Body of pancreas (tissue), 4 donors: ENCODE data around the gene ATP4B.

Source experiments
- POLR2A ChIP-seq, 3 donors: fragments of 450-650 bp; IDR thresholded peaks; one replicate each; pipeline ENCODE4 v1.6.1; 2016; ENCODE audit warnings: antibody characterized with exemption in 3 of 3, mild to moderate bottlenecking in 2 of 3
- TF ChIP-seq, protein P1 (sequence below), 7 experiments: fragments of 450-650 bp in 4 of 7; fragments of 200-600 bp in 3 of 7; sonication (generic) in 3 of 7; IDR thresholded peaks; one replicate each; pipeline ENCODE4 v1.5.1; 2016 to 2019; ENCODE audit warnings: antibody characterized with exemption in 7 of 7

DNA sequence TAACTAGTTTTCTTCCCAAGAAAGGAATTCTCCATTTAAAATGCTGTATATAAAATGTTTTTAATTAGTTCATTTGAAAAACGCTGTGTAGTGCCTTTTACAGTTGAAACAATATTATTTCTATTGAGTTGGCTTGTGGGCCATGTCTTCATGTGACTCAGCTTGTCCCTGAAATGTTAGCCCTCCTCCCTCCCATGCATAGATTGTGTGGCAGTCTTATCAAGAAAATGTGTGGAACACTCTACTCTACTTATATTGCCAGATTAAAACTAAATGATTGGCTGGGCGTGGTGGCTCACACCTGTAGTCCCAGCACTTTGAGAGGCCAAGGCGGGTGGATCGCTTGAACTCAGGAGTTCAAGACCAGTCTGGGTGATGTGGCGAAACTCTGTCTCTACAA lies 40.0 kb downstream of the ATP4B start:
- TF ChIP-seq, protein P1, sequence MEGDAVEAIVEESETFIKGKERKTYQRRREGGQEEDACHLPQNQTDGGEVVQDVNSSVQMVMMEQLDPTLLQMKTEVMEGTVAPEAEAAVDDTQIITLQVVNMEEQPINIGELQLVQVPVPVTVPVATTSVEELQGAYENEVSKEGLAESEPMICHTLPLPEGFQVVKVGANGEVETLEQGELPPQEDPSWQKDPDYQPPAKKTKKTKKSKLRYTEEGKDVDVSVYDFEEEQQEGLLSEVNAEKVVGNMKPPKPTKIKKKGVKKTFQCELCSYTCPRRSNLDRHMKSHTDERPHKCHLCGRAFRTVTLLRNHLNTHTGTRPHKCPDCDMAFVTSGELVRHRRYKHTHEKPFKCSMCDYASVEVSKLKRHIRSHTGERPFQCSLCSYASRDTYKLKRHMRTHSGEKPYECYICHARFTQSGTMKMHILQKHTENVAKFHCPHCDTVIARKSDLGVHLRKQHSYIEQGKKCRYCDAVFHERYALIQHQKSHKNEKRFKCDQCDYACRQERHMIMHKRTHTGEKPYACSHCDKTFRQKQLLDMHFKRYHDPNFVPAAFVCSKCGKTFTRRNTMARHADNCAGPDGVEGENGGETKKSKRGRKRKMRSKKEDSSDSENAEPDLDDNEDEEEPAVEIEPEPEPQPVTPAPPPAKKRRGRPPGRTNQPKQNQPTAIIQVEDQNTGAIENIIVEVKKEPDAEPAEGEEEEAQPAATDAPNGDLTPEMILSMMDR (IDR thresholded peaks at IDR 0.05): no peak
- no peak for TF ChIP-seq POLR2A (IDR thresholded peaks at IDR 0.05)
